ENCODE measurements around the gene TRPM6. TPM values are rescaled to one million over a fixed set of nuclear protein-coding genes. Genes with fewer than 3 reads are reported as not detected.

Gene TRPM6, protein sequence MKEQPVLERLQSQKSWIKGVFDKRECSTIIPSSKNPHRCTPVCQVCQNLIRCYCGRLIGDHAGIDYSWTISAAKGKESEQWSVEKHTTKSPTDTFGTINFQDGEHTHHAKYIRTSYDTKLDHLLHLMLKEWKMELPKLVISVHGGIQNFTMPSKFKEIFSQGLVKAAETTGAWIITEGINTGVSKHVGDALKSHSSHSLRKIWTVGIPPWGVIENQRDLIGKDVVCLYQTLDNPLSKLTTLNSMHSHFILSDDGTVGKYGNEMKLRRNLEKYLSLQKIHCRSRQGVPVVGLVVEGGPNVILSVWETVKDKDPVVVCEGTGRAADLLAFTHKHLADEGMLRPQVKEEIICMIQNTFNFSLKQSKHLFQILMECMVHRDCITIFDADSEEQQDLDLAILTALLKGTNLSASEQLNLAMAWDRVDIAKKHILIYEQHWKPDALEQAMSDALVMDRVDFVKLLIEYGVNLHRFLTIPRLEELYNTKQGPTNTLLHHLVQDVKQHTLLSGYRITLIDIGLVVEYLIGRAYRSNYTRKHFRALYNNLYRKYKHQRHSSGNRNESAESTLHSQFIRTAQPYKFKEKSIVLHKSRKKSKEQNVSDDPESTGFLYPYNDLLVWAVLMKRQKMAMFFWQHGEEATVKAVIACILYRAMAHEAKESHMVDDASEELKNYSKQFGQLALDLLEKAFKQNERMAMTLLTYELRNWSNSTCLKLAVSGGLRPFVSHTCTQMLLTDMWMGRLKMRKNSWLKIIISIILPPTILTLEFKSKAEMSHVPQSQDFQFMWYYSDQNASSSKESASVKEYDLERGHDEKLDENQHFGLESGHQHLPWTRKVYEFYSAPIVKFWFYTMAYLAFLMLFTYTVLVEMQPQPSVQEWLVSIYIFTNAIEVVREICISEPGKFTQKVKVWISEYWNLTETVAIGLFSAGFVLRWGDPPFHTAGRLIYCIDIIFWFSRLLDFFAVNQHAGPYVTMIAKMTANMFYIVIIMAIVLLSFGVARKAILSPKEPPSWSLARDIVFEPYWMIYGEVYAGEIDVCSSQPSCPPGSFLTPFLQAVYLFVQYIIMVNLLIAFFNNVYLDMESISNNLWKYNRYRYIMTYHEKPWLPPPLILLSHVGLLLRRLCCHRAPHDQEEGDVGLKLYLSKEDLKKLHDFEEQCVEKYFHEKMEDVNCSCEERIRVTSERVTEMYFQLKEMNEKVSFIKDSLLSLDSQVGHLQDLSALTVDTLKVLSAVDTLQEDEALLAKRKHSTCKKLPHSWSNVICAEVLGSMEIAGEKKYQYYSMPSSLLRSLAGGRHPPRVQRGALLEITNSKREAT (N-terminal part only)
- 0.57 and 0.86 TPM in 2 replicates for total RNA-seq (2021)
- long read RNA-seq, partial matches to known transcripts = 1 of 4 reads
- long read RNA-seq, other reads (novel, unspliced or antisense) = 3 of 4 reads

DNA sequence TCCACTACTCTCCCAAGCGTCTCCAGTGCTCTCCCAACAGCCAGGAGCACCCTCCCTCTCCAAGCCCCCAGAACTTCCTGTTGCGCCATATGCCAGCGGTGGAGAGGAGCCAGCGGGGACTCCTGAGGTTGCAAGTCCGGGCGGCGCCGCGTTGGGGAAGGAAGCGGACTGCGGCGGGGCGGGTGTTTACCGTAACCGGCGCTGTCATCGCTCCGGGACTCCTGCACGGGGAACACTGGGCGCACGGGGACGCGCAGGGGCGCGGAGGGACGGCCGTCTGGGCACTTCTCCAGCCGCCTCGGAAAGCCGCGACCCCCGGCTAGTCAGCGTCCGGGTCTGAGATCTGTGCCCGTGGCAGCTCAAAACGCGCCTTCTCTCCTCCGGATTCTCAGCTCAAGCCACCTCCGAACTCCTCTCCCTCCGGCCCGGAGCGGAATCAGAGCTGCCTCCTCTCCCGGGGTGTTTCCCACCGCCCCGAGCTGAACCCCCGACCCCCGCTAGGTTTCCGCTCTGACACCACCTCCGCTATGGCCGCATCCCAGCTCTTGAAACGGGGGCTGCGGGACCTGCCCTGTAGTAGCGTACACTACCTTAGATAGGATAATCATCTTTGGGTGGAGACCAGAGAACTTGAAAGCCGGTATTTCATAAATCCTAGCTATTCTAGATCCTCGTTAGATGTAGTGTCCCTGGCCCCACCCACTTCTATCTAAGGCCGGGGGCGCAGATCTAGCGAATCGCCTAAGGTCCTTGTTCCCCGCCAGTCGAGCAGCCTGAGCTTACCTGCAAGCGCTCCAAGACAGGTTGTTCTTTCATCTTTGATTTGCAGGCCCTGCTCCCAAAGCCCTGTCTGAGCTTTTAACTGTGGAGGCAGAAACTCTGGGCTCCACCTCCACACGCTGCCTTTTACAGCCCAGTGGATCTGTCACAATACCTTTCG is at the start of gene TRPM6:
TRPM6 (minus strand) TSS at position 881 of the 940 bp plus-strand sequence; CDS start at position 816, 65 bp downstream.
- H3K4me1 Mint-ChIP-seq = peaks cover 6 to 8% of the 10 kb centered on the region in 2 experiments; a peak in 2 of 4 replicates
- Histone ChIP-seq H3K18ac (ENCODE audit: insufficient read length, low read depth, low read length) (no peak within 1 kb of the TSS), H2BK12ac (ENCODE audit: insufficient read length, low read depth, low read length) (no peak within 1 kb of the TSS), H3K79me1 (ENCODE audit: insufficient read depth, low read depth, low read length, poor library complexity, severe bottlenecking) (no peaks in the 10 kb centered on the region), H2BK5ac (ENCODE audit: insufficient read length, low read length) (no peak within 1 kb of the TSS), H3K4me1 (ENCODE audit: insufficient read depth, low read length) (no peaks in the 10 kb centered on the region), H2BK120ac (ENCODE audit: low read depth, low read length, poor library complexity, severe bottlenecking) (no peak within 1 kb of the TSS), H3K27me3 (ENCODE audit: insufficient read depth, low read length) (no peaks in the 10 kb centered on the region), H2AFZ (ENCODE audit: low read length) (peak within 1 kb of the TSS; percentile 26), H4K8ac (replicated peaks; ENCODE audit: insufficient read length, low read depth, low read length) (no peak within 1 kb of the TSS), H3K79me2 (ENCODE audit: insufficient read depth, low read length) (no peaks in the 10 kb centered on the region), H3K4ac (ENCODE audit: low read depth, low read length) (no peak within 1 kb of the TSS), H4K5ac (ENCODE audit: insufficient read length, low read depth, low read length) (no peak within 1 kb of the TSS), H3K9ac (ENCODE audit: extremely low read depth, insufficient read length, low read length) (no peak within 1 kb of the TSS), H4K91ac (ENCODE audit: insufficient read length, low read depth, low read length) (no peak within 1 kb of the TSS), H4K20me1 (ENCODE audit: control insufficient read depth, insufficient read depth, insufficient read length) (no peaks in the 10 kb centered on the region), H3K14ac (ENCODE audit: insufficient read depth, low read length) (no peak within 1 kb of the TSS; the same call in 1 of the 2 replicates), H3K56ac (ENCODE audit: insufficient read length, low read depth, low read length) (no peak within 1 kb of the TSS), H2BK15ac (ENCODE audit: low read depth, low read length) (no peak within 1 kb of the TSS), H3T11ph (ENCODE audit: low read length) (no peak within 1 kb of the TSS), H3K9me3 (ENCODE audit: control insufficient read depth, low read depth, low read length) (no peaks in the 10 kb centered on the region), H3K23me2 (ENCODE audit: insufficient read length, low read depth, low read length, poor library complexity, severe bottlenecking) (peaks cover 7% of the 10 kb centered on the region), H2BK20ac (ENCODE audit: low read depth, low read length, poor library complexity, severe bottlenecking) (no peak within 1 kb of the TSS), H3K23ac (ENCODE audit: insufficient read length, low read depth, low read length) (no peak within 1 kb of the TSS), H3K27ac (ENCODE audit: insufficient read length, low read depth, low read length) (no peak within 1 kb of the TSS), H3K4me2 (ENCODE audit: insufficient read depth, insufficient read length, low read length) (peak within 1 kb of the TSS; percentile 74), H2AK5ac (ENCODE audit: insufficient read length, low read length) (no peak within 1 kb of the TSS)
- peak; percentile 78 for DNase-seq
- H3K27me3 Mint-ChIP-seq (ENCODE audit: low read depth) = peaks cover 7% of the 10 kb centered on the region
- no peaks in the 10 kb centered on the region for H3K36me3 Mint-ChIP-seq (ENCODE audit: insufficient read depth in 1 of 3, low read depth in 3 of 3)
- peak within 1 kb of the TSS in 1 of 3 experiments; percentile 27; a peak in 1 of 7 replicates for H3K27ac Mint-ChIP-seq
- peak within 1 kb of the TSS; percentile 87 to 92 for H3K4me3 Mint-ChIP-seq
- peaks cover 0 to 3% of the 10 kb centered on the region in 2 experiments; a peak in 1 of 5 replicates for H3K9me3 Mint-ChIP-seq
- WGBS (ENCODE audit: extremely low coverage, insufficient read length, low lambda C conversion rate) = no CpG with 5 or more reads among the region's 64 CpGs
- no peak for TF ChIP-seq CTCF (conservative IDR thresholded peaks at IDR 0.05)

All from H9 (cell line).